Esophagus squamous epithelium (tissue), 5 donors: ENCODE measurements around the gene ADIPOR2. TPM values are rescaled to one million over a fixed set of nuclear protein-coding genes. Genes with fewer than 3 reads are reported as not detected.

Source experiments
- DNase-seq: peaks from one replicate; lab custom pipeline; 2025; lab: John Stamatoyannopoulos, UW
- H3K27ac ChIP-seq, 4 donors: fragments of 200-600 bp; sonication (generic); one replicate each; pipeline ENCODE4 v1.5.1; 2016 to 2019; ENCODE audit warnings: mild to moderate bottlenecking in 1 of 4
- H3K27me3 ChIP-seq, 4 donors: fragments of 200-600 bp; sonication (generic); 1 replicate in 3 of 4; 2 replicates in 1 of 4; pipeline versions ENCODE4 v1.5.1 to v1.6.0; 2017 to 2021; ENCODE audit warnings: antibody characterized with exemption in 1 of 4
- H3K36me3 ChIP-seq, 3 donors: fragments of 200-600 bp; sonication (generic); one replicate each; pipeline ENCODE4 v1.5.1; 2016 to 2019
- H3K4me1 ChIP-seq, 3 donors: fragments of 200-600 bp; sonication (generic); one replicate each; pipeline ENCODE4 v1.5.1; 2017 to 2019
- H3K4me3 ChIP-seq, 4 donors: fragments of 200-600 bp; sonication (generic); 1 replicate in 3 of 4; 2 replicates in 1 of 4; pipeline ENCODE4 v1.5.1; 2016 to 2019; ENCODE audit warnings: mild to moderate bottlenecking in 2 of 4, moderate library complexity in 1 of 4
- H3K9me3 ChIP-seq, 3 donors: fragments of 200-600 bp; sonication (generic); one replicate each; pipeline ENCODE4 v1.5.1; 2016 to 2019
- CTCF ChIP-seq, 6 experiments: fragments of 450-650 bp in 4 of 6; fragments of 200-600 bp in 2 of 6; sonication (generic) in 2 of 6; IDR thresholded peaks; one replicate each; pipeline ENCODE4 v1.5.1; 2016 to 2019; ENCODE audit warnings: antibody characterized with exemption in 6 of 6, mild to moderate bottlenecking in 4 of 6, moderate library complexity in 4 of 6
- POLR2A ChIP-seq, 4 donors: fragments of 450-650 bp; IDR thresholded peaks; one replicate each; pipeline ENCODE4 v1.6.1; 2017; ENCODE audit warnings: antibody characterized with exemption in 4 of 4, mild to moderate bottlenecking in 4 of 4, moderate library complexity in 3 of 4
- WGBS, 2 donors: methylation state at CpG; one replicate each; pipeline ENCODE4 v1.1.5; 2018; 5-methylcytosine and 5-hydroxymethylcytosine counted together
- intact Hi-C: fragments of 100-400 bp; cut with DNase I; formaldehyde crosslinking; loops from one replicate; pipeline ENCODE4 v1.15.0; 2022
- small RNA-seq, 4 donors: library from RNA; depleted of rRNA; stranded (forward); fragments of <200 nt; gene quantifications; one replicate each; pipeline ENCODE3, GENCODE V24; 2016
- total RNA-seq, 4 donors: library from RNA; depleted of rRNA; stranded (reverse); fragments of >200 nt; gene quantifications; one replicate each; pipeline ENCODE4 v1.1.0, GENCODE V29; 2016
- donor health status: DM: yes; HTN: yes; CAD: no.

Gene ADIPOR2
- total RNA-seq, 4 donors from 2014 or later: 29.1 to 49.4 (median 31.1) TPM

GRCh38 chr12:1835211-1836131 lies 144.6 kb downstream of the ADIPOR2 start:
- H3K27me3 ChIP-seq: peaks cover 0 to 90% (median 0%) of the 10 kb centered on the region in 4 donors

GRCh38 chr12:1836241-1836803 lies 145.5 kb downstream of the ADIPOR2 start:
- DNase-seq: no peak
- WGBS, 2 donors: 40 to 74% methylated on average over 2 to 5 of the region's 7 CpGs
- peaks cover 0 to 3% (median 0%) of the 10 kb centered on the region in 3 donors for H3K4me1 ChIP-seq
- no peaks in the 10 kb centered on the region for H3K36me3 ChIP-seq
- intact Hi-C loops: no loop called here
- H3K9me3 ChIP-seq: no peaks in the 10 kb centered on the region
- H3K27ac ChIP-seq: no peak overlapping the region
- peaks cover 0 to 90% (median 0%) of the 10 kb centered on the region in 4 donors for H3K27me3 ChIP-seq
- no peak overlapping the region for H3K4me3 ChIP-seq
- TF ChIP-seq CTCF (IDR thresholded peaks at IDR 0.05): no peak
- no peak for TF ChIP-seq POLR2A (IDR thresholded peaks at IDR 0.05)

More at GRCh38 chr12:1835211-1836131, 144.6 kb downstream of the ADIPOR2 start:
- Histone ChIP-seq H3K27ac (no peak overlapping the region), H3K36me3 (no peaks in the 10 kb centered on the region), H3K4me1 (peaks cover 0 to 10% (median 0%) of the 10 kb centered on the region in 3 donors), H3K4me3 (no peak overlapping the region), H3K9me3 (no peaks in the 10 kb centered on the region)
- 76% methylated on average over 11 to 14 of the region's 22 CpGs for WGBS, 2 donors
- intact Hi-C loops: no loop called here
- DNase-seq: no peak
- TF ChIP-seq POLR2A (IDR thresholded peaks at IDR 0.05) (no peak), CTCF (IDR thresholded peaks at IDR 0.05) (no peak)

GRCh38 chr12:1836854-1837421 lies 146.1 kb downstream of the ADIPOR2 start:
- Histone ChIP-seq H3K27ac (no peak overlapping the region), H3K36me3 (no peaks in the 10 kb centered on the region), H3K4me3 (no peak overlapping the region), H3K27me3 (peaks cover 0 to 87% (median 0%) of the 10 kb centered on the region in 4 donors), H3K9me3 (no peaks in the 10 kb centered on the region), H3K4me1 (no peaks in the 10 kb centered on the region)
- WGBS, 2 donors: 31 to 79% methylated on average over 7 to 11 of the region's 22 CpGs
- intact Hi-C loops: no loop called here
- no peak for DNase-seq
- TF ChIP-seq CTCF (IDR thresholded peaks at IDR 0.05): no peak
- TF ChIP-seq POLR2A (IDR thresholded peaks at IDR 0.05): no peak

GRCh38 chr12:1837541-1838204 lies 146.8 kb downstream of the ADIPOR2 start:
- Histone ChIP-seq H3K4me3 (no peak overlapping the region), H3K36me3 (no peaks in the 10 kb centered on the region), H3K27me3 (peaks cover 0 to 87% (median 0%) of the 10 kb centered on the region in 4 donors), H3K4me1 (no peaks in the 10 kb centered on the region), H3K27ac (no peak overlapping the region), H3K9me3 (no peaks in the 10 kb centered on the region)
- WGBS, 2 donors: 81 to 90% methylated on average over 8 to 10 of the region's 12 CpGs
- intact Hi-C loops: no loop called here
- DNase-seq: no peak
- TF ChIP-seq CTCF (IDR thresholded peaks at IDR 0.05) (no peak), POLR2A (IDR thresholded peaks at IDR 0.05) (no peak)

Small RNA genes within 50 kb of the gene (small RNA-seq; reads per million reads assigned to genes)
- 0 reads per million in 4 donors for gene MIR3649

Other genes starting within 250 kb of the ADIPOR2 start
- gene FBXL14, start 96.5 kb upstream of the ADIPOR2 start, total RNA-seq: 10 to 100 TPM in 1 of 4 donors, 1 to 10 TPM in 3; 6.5 to 14.9 (median 8.8) TPM
- gene WNT5B, start 61.8 kb upstream of the ADIPOR2 start, total RNA-seq: 10 to 100 TPM in 2 of 4 donors, 1 to 10 TPM in 2; 5.6 to 30.9 (median 12.7) TPM
- not detected for gene LRTM2, start 129.5 kb downstream of the ADIPOR2 start, total RNA-seq
- 1 to 10 TPM in 2 of 4 donors, under 1 TPM in 2; 0.27 to 3.1 (median 0.92) TPM for gene CACNA2D4, start 227.6 kb downstream of the ADIPOR2 start, total RNA-seq